HL-60 (cell line): ENCODE data around the gene PLCB1.
A peak's percentile ranks its signal among the peaks of the same experiment; 100 is the strongest.

Source experiments
- DNase-seq, 2 experiments: peaks; one replicate each; pipeline ENCODE4 v3.0.0-alpha.2; 2010 to 2020; ENCODE audit warnings: low read depth in 1 of 2, low spot score in 1 of 2
- H3K27ac ChIP-seq: fragments of 250-450 bp; sonication (Bioruptor Pico); replicated peaks from 2 replicates; pipeline ENCODE4 v1.5.1; 2020; ENCODE audit warnings: mild to moderate bottlenecking, moderate library complexity
- H3K27me3 ChIP-seq: fragments of 250-450 bp; sonication (Bioruptor Pico); 2 replicates; pipeline ENCODE4 v1.5.1; 2021; ENCODE audit warnings: mild to moderate bottlenecking, moderate library complexity; ENCODE audit not compliant: insufficient read depth, poor library complexity, severe bottlenecking
- H3K4me3 ChIP-seq: replicated peaks from 2 replicates; pipeline ENCODE4 v1.5.1; 2011; ENCODE audit warnings: mild to moderate bottlenecking, control low read depth, low read length; ENCODE audit not compliant: insufficient read depth
- GABPA ChIP-seq: IDR thresholded peaks from 2 replicates; pipeline ENCODE4 v1.6.1; 2012; ENCODE audit warnings: low read depth
- POLR2AphosphoS5 ChIP-seq: IDR thresholded peaks from 2 replicates; pipeline ENCODE4 v1.6.1; 2012; ENCODE audit warnings: low read depth
- REST ChIP-seq: IDR thresholded peaks from 2 replicates; pipeline ENCODE4 v1.6.1; 2012; ENCODE audit warnings: low read depth; ENCODE audit not compliant: insufficient replicate concordance
- SPI1 ChIP-seq: IDR thresholded peaks from 2 replicates; pipeline ENCODE4 v1.6.1; 2012; ENCODE audit warnings: low read depth, mild to moderate bottlenecking, borderline replicate concordance
- TF ChIP-seq, protein P1 (sequence below): IDR thresholded peaks from one replicate; pipeline ENCODE4 v1.5.1; 2011; ENCODE audit warnings: low read length, control low read depth, inconsistent platforms; ENCODE audit not compliant: insufficient read depth

The PLCB1 gene

DNA sequence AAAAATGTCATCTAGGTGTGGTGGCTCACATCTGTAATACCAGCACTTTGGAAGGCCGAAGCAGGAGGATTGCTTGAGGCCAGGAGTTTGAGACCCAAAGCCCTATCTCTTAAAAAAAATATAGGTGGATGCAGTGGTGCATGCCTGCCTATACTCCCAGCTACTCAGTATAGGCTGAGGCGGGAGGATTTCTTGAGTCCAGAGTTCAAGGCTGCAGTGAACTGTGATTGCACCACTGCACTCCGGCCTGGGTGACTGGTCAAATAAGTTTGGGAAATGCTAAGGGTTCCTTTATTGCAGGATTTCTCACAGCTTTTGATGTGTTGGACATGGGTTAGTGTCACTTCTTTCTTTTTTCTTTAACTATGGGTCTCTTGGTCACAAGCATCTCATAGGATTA, 261.3 kb downstream of the PLCB1 start:
- no peak overlapping the region for H3K27ac ChIP-seq
- no peaks in the 10 kb centered on the region for H3K27me3 ChIP-seq
- DNase-seq = no peak
- no peak for TF ChIP-seq REST
- TF ChIP-seq, protein P1, sequence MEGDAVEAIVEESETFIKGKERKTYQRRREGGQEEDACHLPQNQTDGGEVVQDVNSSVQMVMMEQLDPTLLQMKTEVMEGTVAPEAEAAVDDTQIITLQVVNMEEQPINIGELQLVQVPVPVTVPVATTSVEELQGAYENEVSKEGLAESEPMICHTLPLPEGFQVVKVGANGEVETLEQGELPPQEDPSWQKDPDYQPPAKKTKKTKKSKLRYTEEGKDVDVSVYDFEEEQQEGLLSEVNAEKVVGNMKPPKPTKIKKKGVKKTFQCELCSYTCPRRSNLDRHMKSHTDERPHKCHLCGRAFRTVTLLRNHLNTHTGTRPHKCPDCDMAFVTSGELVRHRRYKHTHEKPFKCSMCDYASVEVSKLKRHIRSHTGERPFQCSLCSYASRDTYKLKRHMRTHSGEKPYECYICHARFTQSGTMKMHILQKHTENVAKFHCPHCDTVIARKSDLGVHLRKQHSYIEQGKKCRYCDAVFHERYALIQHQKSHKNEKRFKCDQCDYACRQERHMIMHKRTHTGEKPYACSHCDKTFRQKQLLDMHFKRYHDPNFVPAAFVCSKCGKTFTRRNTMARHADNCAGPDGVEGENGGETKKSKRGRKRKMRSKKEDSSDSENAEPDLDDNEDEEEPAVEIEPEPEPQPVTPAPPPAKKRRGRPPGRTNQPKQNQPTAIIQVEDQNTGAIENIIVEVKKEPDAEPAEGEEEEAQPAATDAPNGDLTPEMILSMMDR = no peak
- no peak for TF ChIP-seq POLR2AphosphoS5
- no peak for TF ChIP-seq SPI1
- no peak for TF ChIP-seq GABPA
- no peak overlapping the region for H3K4me3 ChIP-seq

GRCh38 chr20:8394308-8394945, 262.4 kb downstream of the PLCB1 start:
- peak; percentile 55; the same call in 1 of the 2 replicates for TF ChIP-seq POLR2AphosphoS5
- peak; percentile 23; the same call in 1 of the 2 replicates for TF ChIP-seq SPI1
- TF ChIP-seq, protein P1 = no peak
- TF ChIP-seq REST = no peak
- TF ChIP-seq GABPA = no peak
- peak overlapping the region; percentile 5; the same call in 1 of the 2 replicates for H3K27ac ChIP-seq
- H3K4me3 ChIP-seq = no peak overlapping the region
- DNase-seq = peak; percentile 78 to 97
- no peaks in the 10 kb centered on the region for H3K27me3 ChIP-seq

GRCh38 chr20:8395956-8396355, 263.9 kb downstream of the PLCB1 start:
- no peak overlapping the region for H3K4me3 ChIP-seq
- H3K27me3 ChIP-seq = no peaks in the 10 kb centered on the region
- no peak for DNase-seq
- no peak overlapping the region for H3K27ac ChIP-seq
- TF ChIP-seq REST (no peak), GABPA (no peak), POLR2AphosphoS5 (no peak), SPI1 (no peak)
- TF ChIP-seq, protein P1 = no peak
